Mesothelial cell of epicardium (in vitro differentiated cells): Measurements from ENCODE around the gene INCA1. TPM values are rescaled to one million over a fixed set of nuclear protein-coding genes. Genes with fewer than 3 reads are reported as not detected.
"Not testable (repeated sequence)": the region's sequence is repeated elsewhere in the genome, so short reads cannot be mapped to it uniquely, and the experiment has no call there.

ENCODE experiments used
- DNase-seq, 2 experiments: peaks; one replicate each; pipeline ENCODE4 v3.0.0; 2021; ENCODE audit warnings: low spot score in 2 of 2; ENCODE audit not compliant: unreplicated experiment in 2 of 2
- H3K27ac Mint-ChIP-seq: 2 replicates; pipeline ENCODE4 v1.8.0; 2021; ENCODE audit warnings: mixed read lengths
- H3K27me3 Mint-ChIP-seq: 2 replicates; pipeline ENCODE4 v1.8.0; 2021; ENCODE audit warnings: low read depth, mixed read lengths
- H3K36me3 Mint-ChIP-seq: 2 replicates; pipeline ENCODE4 v1.8.0; 2021; ENCODE audit warnings: mixed read lengths
- H3K4me1 Mint-ChIP-seq: 2 replicates; pipeline ENCODE4 v1.8.0; 2021; ENCODE audit warnings: mixed read lengths
- H3K4me3 Mint-ChIP-seq: 2 replicates; pipeline ENCODE4 v1.8.0; 2021; ENCODE audit warnings: mild to moderate bottlenecking, moderate library complexity, mixed read lengths
- H3K9me3 Mint-ChIP-seq: 2 replicates; pipeline ENCODE4 v1.8.0; 2021; ENCODE audit warnings: mixed read lengths
- CTCF ChIP-seq: fragments of 200-600 bp; sonication (generic); IDR thresholded peaks from one replicate; pipeline ENCODE4 v1.5.0; 2021; ENCODE audit warnings: antibody characterized with exemption; ENCODE audit not compliant: unreplicated experiment
- total RNA-seq: library from RNA; stranded (reverse); gene quantifications from 3 replicates; pipeline ENCODE4 v1.2.1, GENCODE V29; 2021

The INCA1 gene
- total RNA-seq, 1 donor from 2014 or later, result 2.7 TPM

GRCh38 chr17:5031365-5032082 lies 34.2 kb upstream of the INCA1 start:
- peak overlapping the region; percentile 60 for H3K27ac Mint-ChIP-seq
- peak; percentile 70 to 84 for DNase-seq
- H3K36me3 Mint-ChIP-seq, result no peaks in the 10 kb centered on the region
- H3K4me3 Mint-ChIP-seq, result peak overlapping the region; percentile 58
- peak; percentile 84 for TF ChIP-seq CTCF
- H3K4me1 Mint-ChIP-seq, result peaks cover 3% of the 10 kb centered on the region
- H3K9me3 Mint-ChIP-seq, result no peaks in the 10 kb centered on the region
- peaks cover 38% of the 10 kb centered on the region for H3K27me3 Mint-ChIP-seq

- H3K9me3 Mint-ChIP-seq, H3K36me3 Mint-ChIP-seq, H3K27ac Mint-ChIP-seq: not testable (repeated sequence)
These were observed 32.8 kb upstream of the INCA1 start for GRCh38 chr17:5030168-5030567.

DNA sequence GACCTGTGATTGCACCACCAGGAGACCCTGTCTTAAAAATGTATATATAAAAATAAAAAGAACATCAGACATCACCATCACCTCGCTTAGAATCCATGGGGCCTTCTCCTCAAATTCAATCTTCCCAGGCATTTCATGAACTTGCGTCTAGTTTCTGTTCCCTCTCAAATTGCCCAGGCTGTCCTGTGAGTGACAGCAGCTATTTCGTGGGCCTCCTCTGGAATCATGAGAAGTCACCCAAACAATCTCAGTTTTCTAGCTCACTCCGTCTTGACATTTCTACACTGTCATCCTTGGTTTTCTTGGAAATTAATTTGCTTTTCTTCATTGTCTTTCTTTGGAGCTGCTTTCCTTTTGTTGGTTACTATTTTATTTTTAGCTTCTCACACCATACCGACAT lies 30.6 kb upstream of the INCA1 start:
- no peak for TF ChIP-seq CTCF
- H3K4me3 Mint-ChIP-seq, result no peak overlapping the region
- H3K4me1 Mint-ChIP-seq, result peaks cover 3% of the 10 kb centered on the region
- no peaks in the 10 kb centered on the region for H3K9me3 Mint-ChIP-seq
- peaks cover 21% of the 10 kb centered on the region for H3K27me3 Mint-ChIP-seq
- H3K36me3 Mint-ChIP-seq, result peaks cover 10% of the 10 kb centered on the region
- no peak overlapping the region for H3K27ac Mint-ChIP-seq
- DNase-seq, result no peak

More at GRCh38 chr17:5030168-5030567, 32.8 kb upstream of the INCA1 start:
- DNase-seq, H3K4me3 Mint-ChIP-seq, H3K4me1 Mint-ChIP-seq: not testable (repeated sequence)
- H3K27me3 Mint-ChIP-seq, result peaks cover 38% of the 10 kb centered on the region

GRCh38 chr17:5027299-5027698 lies 30.0 kb upstream of the INCA1 start:
- no peak for DNase-seq
- no peak for TF ChIP-seq CTCF
- H3K27ac Mint-ChIP-seq, result no peak overlapping the region
- H3K36me3 Mint-ChIP-seq, result peaks cover 15% of the 10 kb centered on the region
- H3K27me3 Mint-ChIP-seq, result peaks cover 21% of the 10 kb centered on the region
- peaks cover 3% of the 10 kb centered on the region for H3K4me1 Mint-ChIP-seq
- no peak overlapping the region for H3K4me3 Mint-ChIP-seq
- no peaks in the 10 kb centered on the region for H3K9me3 Mint-ChIP-seq

DNA sequence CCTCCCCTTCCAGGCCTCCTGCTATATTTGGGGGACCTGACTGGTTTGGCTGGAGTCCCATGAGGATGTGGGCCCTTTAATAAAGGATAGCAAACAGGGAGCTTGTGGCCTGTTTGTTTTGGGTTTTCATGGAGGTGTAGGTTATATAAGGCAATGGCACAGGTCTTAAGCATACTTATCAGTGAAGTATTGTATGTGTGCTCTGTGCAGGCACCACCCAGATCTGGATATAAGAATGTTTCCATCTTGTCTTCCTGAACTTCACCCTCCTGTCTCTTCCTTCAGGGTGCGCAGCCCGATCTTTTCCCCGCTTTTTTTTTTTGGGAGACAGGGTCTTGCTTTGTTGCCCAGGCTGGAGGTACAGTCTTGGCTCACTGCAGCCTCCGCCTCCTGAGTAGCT lies 27.3 kb upstream of the INCA1 start:
- no peak for TF ChIP-seq CTCF
- no peaks in the 10 kb centered on the region for H3K9me3 Mint-ChIP-seq
- no peak overlapping the region for H3K27ac Mint-ChIP-seq
- no peak overlapping the region for H3K4me3 Mint-ChIP-seq
- H3K27me3 Mint-ChIP-seq, result peaks cover 5% of the 10 kb centered on the region
- DNase-seq, result no peak
- H3K36me3 Mint-ChIP-seq, result peaks cover 31% of the 10 kb centered on the region
- H3K4me1 Mint-ChIP-seq, result no peaks in the 10 kb centered on the region

- Mint-ChIP-seq H3K27ac (no peak overlapping the region), H3K27me3 (no peaks in the 10 kb centered on the region), H3K9me3 (no peaks in the 10 kb centered on the region), H3K4me1 (no peaks in the 10 kb centered on the region), H3K36me3 (peaks cover 37% of the 10 kb centered on the region), H3K4me3 (no peak overlapping the region)
- no peak for TF ChIP-seq CTCF
- DNase-seq, result no peak
These were observed 26.3 kb upstream of the INCA1 start for GRCh38 chr17:5023588-5024147.
